ENCODE measurements around the gene BLOC1S2.

DNA sequence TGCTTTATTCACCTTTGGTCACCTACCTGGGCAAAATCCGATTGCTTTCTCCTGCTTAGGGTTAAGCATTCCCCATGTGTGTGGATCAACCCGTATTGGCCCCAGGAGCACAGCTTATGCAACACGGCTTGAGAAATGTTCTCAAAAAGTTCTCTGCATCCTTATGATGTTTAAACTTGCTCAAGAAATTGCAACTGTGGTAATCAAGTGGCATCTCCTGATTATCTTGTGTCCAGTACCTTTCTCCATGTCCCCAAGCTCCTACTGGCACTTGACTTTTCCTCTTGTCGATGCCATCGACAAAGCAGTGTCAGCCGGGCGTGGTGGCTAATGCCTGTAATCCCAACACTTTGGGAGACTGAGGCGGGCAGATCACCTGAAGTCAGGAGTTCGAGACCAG, 48.3 kb upstream of the BLOC1S2 start:
- TF ChIP-seq EZH2 (IDR thresholded peaks at IDR 0.05) = no peak
- TF ChIP-seq, protein P1, sequence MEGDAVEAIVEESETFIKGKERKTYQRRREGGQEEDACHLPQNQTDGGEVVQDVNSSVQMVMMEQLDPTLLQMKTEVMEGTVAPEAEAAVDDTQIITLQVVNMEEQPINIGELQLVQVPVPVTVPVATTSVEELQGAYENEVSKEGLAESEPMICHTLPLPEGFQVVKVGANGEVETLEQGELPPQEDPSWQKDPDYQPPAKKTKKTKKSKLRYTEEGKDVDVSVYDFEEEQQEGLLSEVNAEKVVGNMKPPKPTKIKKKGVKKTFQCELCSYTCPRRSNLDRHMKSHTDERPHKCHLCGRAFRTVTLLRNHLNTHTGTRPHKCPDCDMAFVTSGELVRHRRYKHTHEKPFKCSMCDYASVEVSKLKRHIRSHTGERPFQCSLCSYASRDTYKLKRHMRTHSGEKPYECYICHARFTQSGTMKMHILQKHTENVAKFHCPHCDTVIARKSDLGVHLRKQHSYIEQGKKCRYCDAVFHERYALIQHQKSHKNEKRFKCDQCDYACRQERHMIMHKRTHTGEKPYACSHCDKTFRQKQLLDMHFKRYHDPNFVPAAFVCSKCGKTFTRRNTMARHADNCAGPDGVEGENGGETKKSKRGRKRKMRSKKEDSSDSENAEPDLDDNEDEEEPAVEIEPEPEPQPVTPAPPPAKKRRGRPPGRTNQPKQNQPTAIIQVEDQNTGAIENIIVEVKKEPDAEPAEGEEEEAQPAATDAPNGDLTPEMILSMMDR (IDR thresholded peaks at IDR 0.05) = no peak
- TF ChIP-seq EZH2phosphoT487 (IDR thresholded peaks at IDR 0.05) = no peak
